Right atrium auricular region (tissue), 2 donors: ENCODE data around the gene SYF2. TPM values are rescaled to one million over a fixed set of nuclear protein-coding genes. Genes with fewer than 3 reads are reported as not detected.

Experiments used
- DNase-seq: peaks from one replicate; pipeline ENCODE4 v3.0.0-alpha.2; 2019; ENCODE audit warnings: low spot score
- H3K27ac ChIP-seq, 2 donors: fragments of 200-600 bp; sonication (generic); 1 replicate in 1 of 2; 2 replicates in 1 of 2; pipeline ENCODE4 v1.5.1; 2016 to 2019
- H3K27me3 ChIP-seq, 2 donors: fragments of 200-600 bp; sonication (generic); one replicate each; pipeline versions ENCODE4 v1.5.1 to v1.6.0; 2017 to 2019
- H3K36me3 ChIP-seq: fragments of 200-600 bp; sonication (generic); one replicate; pipeline ENCODE4 v1.5.1; 2016
- H3K4me1 ChIP-seq, 2 donors: fragments of 200-600 bp; sonication (generic); one replicate each; pipeline versions ENCODE4 v1.5.1 to v1.6.0; 2017 to 2019
- H3K4me3 ChIP-seq, 2 donors: fragments of 200-600 bp; sonication (generic); 1 replicate in 1 of 2; 2 replicates in 1 of 2; pipeline ENCODE4 v1.5.1; 2017 to 2019; ENCODE audit warnings: mild to moderate bottlenecking in 1 of 2, moderate library complexity in 1 of 2
- H3K9me3 ChIP-seq, 2 donors: fragments of 200-600 bp; sonication (generic); one replicate each; pipeline ENCODE4 v1.5.1; 2019
- CTCF ChIP-seq, 2 donors: fragments of 200-600 bp; sonication (generic); IDR thresholded peaks; one replicate each; pipeline ENCODE4 v1.5.1; 2019; ENCODE audit warnings: antibody characterized with exemption in 2 of 2
- total RNA-seq, 2 donors: library from RNA; depleted of rRNA; stranded (reverse); fragments of >200 nt; gene quantifications; one replicate each; pipeline ENCODE4 v1.1.0, GENCODE V29; 2016

SYF2 gene
- total RNA-seq, 2 donors from 2014 or later = 34.3 to 37.2 TPM

- no peak for TF ChIP-seq CTCF (IDR thresholded peaks at IDR 0.05)
- no peak for DNase-seq
- H3K27ac ChIP-seq = no peak overlapping the region
- H3K27me3 ChIP-seq = no peaks in the 10 kb centered on the region
- H3K9me3 ChIP-seq = no peaks in the 10 kb centered on the region
- H3K4me1 ChIP-seq = no peaks in the 10 kb centered on the region
- no peak overlapping the region for H3K4me3 ChIP-seq
- H3K36me3 ChIP-seq = no peaks in the 10 kb centered on the region
These were observed 58.0 kb downstream of the SYF2 start for GRCh38 chr1:25174363-25174729.

- TF ChIP-seq CTCF (IDR thresholded peaks at IDR 0.05) = no peak
- Histone ChIP-seq H3K9me3 (no peaks in the 10 kb centered on the region), H3K36me3 (no peaks in the 10 kb centered on the region), H3K27me3 (no peaks in the 10 kb centered on the region), H3K27ac (no peak overlapping the region), H3K4me1 (no peaks in the 10 kb centered on the region), H3K4me3 (no peak overlapping the region)
- DNase-seq = no peak
These were observed 58.4 kb downstream of the SYF2 start for GRCh38 chr1:25173809-25174340.

Other genes with a start within 250 kb of the SYF2 start
- gene RSRP1, start 15.0 kb upstream of the SYF2 start, total RNA-seq = 10 to 100 TPM; 23.5 to 27.7 TPM
- under 1 TPM in 1 of 2 donors, not detected in 1; 0.59 TPM for gene RHD, start 40.0 kb upstream of the SYF2 start, total RNA-seq
- gene TMEM50A, start 105.8 kb upstream of the SYF2 start, total RNA-seq = 10 to 100 TPM; 67.2 to 71.7 TPM
- under 1 TPM in 1 of 2 donors, not detected in 1; 0.28 TPM for gene RHCE, start 188.3 kb upstream of the SYF2 start, total RNA-seq
- 10 to 100 TPM; 14.0 to 14.5 TPM for gene MACO1, start 198.4 kb upstream of the SYF2 start, total RNA-seq